GM12878 (cell line): ENCODE measurements around the gene TNRC6C. TPM values are rescaled to one million over a fixed set of nuclear protein-coding genes. Genes with fewer than 3 reads are reported as not detected.
A peak's percentile ranks its signal among the peaks of the same experiment; 100 is the strongest.

Source experiments
- ASH2L ChIP-seq: fragments of 300-600, 200-600 bp; sonication (generic); IDR thresholded peaks from 2 replicates; pipeline ENCODE4 v1.6.1; 2017; ENCODE audit warnings: low read depth, mild to moderate bottlenecking, borderline replicate concordance
- CBX5 ChIP-seq: sonication (generic); IDR thresholded peaks from 2 replicates; pipeline ENCODE4 v1.6.1; 2016; ENCODE audit warnings: low read depth, moderate library complexity, mild to moderate bottlenecking, inconsistent platforms
- E4F1 ChIP-seq: fragments of 450-650 bp; IDR thresholded peaks from 2 replicates; pipeline ENCODE4 v1.6.1; 2018; ENCODE audit warnings: borderline replicate concordance, mild to moderate bottlenecking; ENCODE audit not compliant: partially characterized antibody
- EP300 ChIP-seq, 2 experiments: fragments of 150-350 bp in 1 of 2; IDR thresholded peaks; 2 replicates each; pipeline ENCODE4 v1.6.1; 2011 to 2012; ENCODE audit warnings: low read depth in 2 of 2, low read length in 2 of 2, borderline replicate concordance in 1 of 2, improper control_type of control experiment in 1 of 2, inconsistent platforms in 1 of 2; ENCODE audit not compliant: control insufficient read depth in 1 of 2
- IKZF2 ChIP-seq, 2 experiments: fragments of 450-650 bp; IDR thresholded peaks; 2 replicates each; pipeline ENCODE4 v1.6.1; 2017; ENCODE audit warnings: mild to moderate bottlenecking in 2 of 2, moderate library complexity in 2 of 2
- JUNB ChIP-seq: IDR thresholded peaks from 2 replicates; pipeline ENCODE4 v1.6.1; 2016; ENCODE audit warnings: antibody characterized with exemption, mild to moderate bottlenecking
- KAT2A ChIP-seq: conservative IDR thresholded peaks from 2 replicates; pipeline ENCODE4 v1.6.1; 2011; ENCODE audit warnings: low read depth, low read length; ENCODE audit not compliant: control insufficient read depth
- LARP7 ChIP-seq: fragments of 450-650 bp; IDR thresholded peaks from 2 replicates; pipeline ENCODE4 v1.6.1; 2017; ENCODE audit warnings: mild to moderate bottlenecking
- MEF2B ChIP-seq: fragments of 450-650 bp; IDR thresholded peaks from 2 replicates; pipeline ENCODE4 v1.6.1; 2018; ENCODE audit warnings: mild to moderate bottlenecking, moderate library complexity; ENCODE audit not compliant: partially characterized antibody, poor library complexity, severe bottlenecking
- MTA2 ChIP-seq: fragments of 450-650 bp; IDR thresholded peaks from 2 replicates; pipeline ENCODE4 v1.6.1; 2016; ENCODE audit warnings: low read depth, mild to moderate bottlenecking, moderate library complexity
- MXI1 ChIP-seq: fragments of 150-350 bp; IDR thresholded peaks from 2 replicates; pipeline ENCODE4 v1.6.1; 2011; ENCODE audit warnings: low read depth, mild to moderate bottlenecking, inconsistent platforms, low read length, improper control_type of control experiment
- NR2F1 ChIP-seq: fragments of 450-650 bp; conservative IDR thresholded peaks from 2 replicates; pipeline ENCODE4 v1.6.1; 2017; ENCODE audit warnings: mild to moderate bottlenecking
- SMAD1 ChIP-seq: fragments of 450-650 bp; IDR thresholded peaks from 2 replicates; pipeline ENCODE4 v1.6.1; 2018; ENCODE audit warnings: mild to moderate bottlenecking, low read depth; ENCODE audit not compliant: partially characterized antibody
- SRF ChIP-seq, 2 experiments: IDR thresholded peaks; 2 replicates each; pipeline ENCODE4 v1.6.1; 2011; ENCODE audit warnings: low read depth in 2 of 2, low read length in 2 of 2, mild to moderate bottlenecking in 1 of 2, moderate library complexity in 1 of 2
- WRNIP1 ChIP-seq: IDR thresholded peaks from 2 replicates; pipeline ENCODE4 v1.6.1; 2011; ENCODE audit warnings: low read depth, low read length, improper control_type of control experiment, borderline replicate concordance
- ZBED1 ChIP-seq: IDR thresholded peaks from 2 replicates; pipeline ENCODE4 v1.6.1; 2016; ENCODE audit warnings: borderline replicate concordance
- ZBTB33 ChIP-seq: fragments of 450-650 bp; IDR thresholded peaks from 2 replicates; pipeline ENCODE4 v1.6.1; 2017; ENCODE audit warnings: mild to moderate bottlenecking
- ZNF24 ChIP-seq: fragments of 450-650 bp; IDR thresholded peaks from 2 replicates; pipeline ENCODE4 v1.6.1; 2017; ENCODE audit warnings: antibody characterized with exemption, mild to moderate bottlenecking
- ZNF592 ChIP-seq: fragments of 450-650 bp; IDR thresholded peaks from 2 replicates; pipeline ENCODE4 v1.6.1; 2017; ENCODE audit warnings: mild to moderate bottlenecking, moderate library complexity
- polyA plus RNA-seq, 11 experiments: library from polyadenylated mRNA; depleted of rRNA in 4 of 11; unstranded in 6 of 11; stranded (reverse) in 5 of 11; fragments of >200 nt; fragmentation: Nextera tagmentation in 4 of 11; fragmentation: Illumina TruSeq in 1 of 11; extraction: Ambion mirVana in 4 of 11; extraction: Trizol in 1 of 11; gene quantifications; 1 replicate in 1 of 11; 2 replicates in 10 of 11; pipeline versions ENCODE4 v1.2.1 to v1.2.3, GENCODE V29; 2011 to 2016; ENCODE audit warnings: inconsistent platforms in 2 of 11, missing spikeins in 2 of 11, low read depth in 1 of 11
- total RNA-seq, 4 experiments: library from RNA; depleted of rRNA in 3 of 4; stranded (reverse); fragments of >200 nt in 3 of 4; fragmentation: Illumina TruSeq in 1 of 4; extraction: Trizol in 1 of 4; gene quantifications; 2 replicates each; pipeline versions ENCODE4 v1.2.1 to v1.2.3, GENCODE V29; 2013 to 2021

TNRC6C gene
- total and polyA plus RNA-seq, 10 of the 15 experiments (the other 5 are each of a cell fraction or from before 2014, with no cell fraction given): 0.40 to 6.1 (median 0.96) TPM

GRCh38 chr17:77916703-77917481, 41.6 kb upstream of the TNRC6C start (continued):
- TF ChIP-seq KAT2A (no peak), ZBED1 (no peak), CBX5 (no peak), ZBTB33 (no peak), MEF2B (no peak), EP300 (IDR thresholded peaks at IDR 0.05; ENCODE audit: borderline replicate concordance in 1 of 2, control insufficient read depth in 1 of 2, low read depth in 2 of 2, low read length in 2 of 2) (peak in 1 of 2 experiments; percentile 34; a peak in 2 of 4 replicates), MTA2 (peak; percentile 41; the same call in 1 of the 2 replicates), ZNF24 (no peak), ZNF592 (no peak), E4F1 (no peak), SRF (IDR thresholded peaks at IDR 0.05; ENCODE audit: low read depth in 2 of 2, low read length in 2 of 2) (no peak), MXI1 (no peak), LARP7 (no peak), IKZF2 (IDR thresholded peaks at IDR 0.05) (peak; percentile 92 to 93), NR2F1 (no peak), WRNIP1 (no peak), JUNB (no peak), ASH2L (no peak), SMAD1 (no peak)
